ENCODE measurements around the gene TRO. TPM values are rescaled to one million over a fixed set of nuclear protein-coding genes. Genes with fewer than 3 reads are reported as not detected.

TRO gene
- total and polyA plus RNA-seq, 2 experiments from 2014 or later = 53.5 to 65.7 TPM

- H3K4me1 ChIP-seq (ENCODE audit: insufficient read depth) = no peaks in the 10 kb centered on the region
- DNase-seq (ENCODE audit: low spot score) = no peak
- H3K27me3 ChIP-seq = no peaks in the 10 kb centered on the region
- H2AFZ ChIP-seq = no peak overlapping the region
- no peak overlapping the region for H3K4me3 ChIP-seq
- H3K9me2 ChIP-seq (replicated peaks; ENCODE audit: insufficient read depth) = no peaks in the 10 kb centered on the region
- TF ChIP-seq EZH2 (IDR thresholded peaks at IDR 0.05; ENCODE audit: borderline replicate concordance) (no peak), EZH2phosphoT487 (IDR thresholded peaks at IDR 0.05; ENCODE audit: low read depth, severe bottlenecking, unreplicated experiment) (no peak), CTCF (IDR thresholded peaks at IDR 0.05; ENCODE audit: poor library complexity) (no peak)
- 74% methylated on average over 3 of the region's 3 CpGs for WGBS (ENCODE audit: low lambda C conversion rate, missing lambda C conversion rate)
- H3K4me2 ChIP-seq = no peak overlapping the region
- H3K27ac ChIP-seq = no peak overlapping the region
- H3K36me3 ChIP-seq (replicated peaks; ENCODE audit: insufficient read depth, low read depth) = no peaks in the 10 kb centered on the region
- no peaks in the 10 kb centered on the region for H4K20me1 ChIP-seq (ENCODE audit: insufficient read depth, poor library complexity, severe bottlenecking)
- H3K79me2 ChIP-seq = no peaks in the 10 kb centered on the region
- H3K9me3 ChIP-seq (ENCODE audit: low read depth) = no peaks in the 10 kb centered on the region
Observed at GRCh38 chrX:54922547-54922946, 1.9 kb downstream of the TRO start.

GRCh38 chrX:54923376-54923775 is 2.8 kb downstream of the TRO start:
- H4K20me1 ChIP-seq (ENCODE audit: insufficient read depth, poor library complexity, severe bottlenecking) = no peaks in the 10 kb centered on the region
- H3K79me2 ChIP-seq = no peaks in the 10 kb centered on the region
- H3K27ac ChIP-seq = no peak overlapping the region
- DNase-seq (ENCODE audit: low spot score) = no peak
- WGBS (ENCODE audit: low lambda C conversion rate, missing lambda C conversion rate) = 78% methylated on average over 7 of the region's 7 CpGs
- no peaks in the 10 kb centered on the region for H3K4me1 ChIP-seq (ENCODE audit: insufficient read depth)
- no peaks in the 10 kb centered on the region for H3K9me2 ChIP-seq (replicated peaks; ENCODE audit: insufficient read depth)
- H3K36me3 ChIP-seq (replicated peaks; ENCODE audit: insufficient read depth, low read depth) = no peaks in the 10 kb centered on the region
- no peaks in the 10 kb centered on the region for H3K27me3 ChIP-seq
- no peak overlapping the region for H3K4me3 ChIP-seq
- H3K4me2 ChIP-seq = no peak overlapping the region
- H3K9me3 ChIP-seq (ENCODE audit: low read depth) = no peaks in the 10 kb centered on the region
- TF ChIP-seq CTCF (IDR thresholded peaks at IDR 0.05; ENCODE audit: poor library complexity) (no peak), EZH2 (IDR thresholded peaks at IDR 0.05; ENCODE audit: borderline replicate concordance) (no peak), EZH2phosphoT487 (IDR thresholded peaks at IDR 0.05; ENCODE audit: low read depth, severe bottlenecking, unreplicated experiment) (no peak)
- H2AFZ ChIP-seq = no peak overlapping the region

- H3K9me3 ChIP-seq (ENCODE audit: low read depth) = no peaks in the 10 kb centered on the region
- H3K27me3 ChIP-seq = no peaks in the 10 kb centered on the region
- no peak overlapping the region for H2AFZ ChIP-seq
- H3K4me1 ChIP-seq (ENCODE audit: insufficient read depth) = no peaks in the 10 kb centered on the region
- H3K4me3 ChIP-seq = no peak overlapping the region
- H3K4me2 ChIP-seq = no peak overlapping the region
- WGBS (ENCODE audit: low lambda C conversion rate, missing lambda C conversion rate) = 64% methylated on average over 2 of the region's 2 CpGs
- no peaks in the 10 kb centered on the region for H3K9me2 ChIP-seq (replicated peaks; ENCODE audit: insufficient read depth)
- TF ChIP-seq EZH2phosphoT487 (IDR thresholded peaks at IDR 0.05; ENCODE audit: low read depth, severe bottlenecking, unreplicated experiment) = no peak
- no peak for TF ChIP-seq CTCF (IDR thresholded peaks at IDR 0.05; ENCODE audit: poor library complexity)
- TF ChIP-seq EZH2 (IDR thresholded peaks at IDR 0.05; ENCODE audit: borderline replicate concordance) = no peak
- no peaks in the 10 kb centered on the region for H3K79me2 ChIP-seq
- no peak for DNase-seq (ENCODE audit: low spot score)
- H3K36me3 ChIP-seq (replicated peaks; ENCODE audit: insufficient read depth, low read depth) = no peaks in the 10 kb centered on the region
- H4K20me1 ChIP-seq (ENCODE audit: insufficient read depth, poor library complexity, severe bottlenecking) = no peaks in the 10 kb centered on the region
- no peak overlapping the region for H3K27ac ChIP-seq
Observed at GRCh38 chrX:54926978-54927377, 6.4 kb downstream of the TRO start.

GRCh38 chrX:54928876-54929275 is 8.3 kb downstream of the TRO start:
- H2AFZ ChIP-seq = no peak overlapping the region
- TF ChIP-seq EZH2phosphoT487 (IDR thresholded peaks at IDR 0.05; ENCODE audit: low read depth, severe bottlenecking, unreplicated experiment) = no peak
- TF ChIP-seq CTCF (IDR thresholded peaks at IDR 0.05; ENCODE audit: poor library complexity) = no peak
- TF ChIP-seq EZH2 (IDR thresholded peaks at IDR 0.05; ENCODE audit: borderline replicate concordance) = no peak
- peak; percentile 1 for DNase-seq (ENCODE audit: low spot score)
- WGBS (ENCODE audit: low lambda C conversion rate, missing lambda C conversion rate) = 82% methylated on average over 3 of the region's 3 CpGs
- no peak overlapping the region for H3K27ac ChIP-seq
- no peaks in the 10 kb centered on the region for H3K27me3 ChIP-seq
- no peaks in the 10 kb centered on the region for H3K9me3 ChIP-seq (ENCODE audit: low read depth)
- H3K36me3 ChIP-seq (replicated peaks; ENCODE audit: insufficient read depth, low read depth) = no peaks in the 10 kb centered on the region
- H4K20me1 ChIP-seq (ENCODE audit: insufficient read depth, poor library complexity, severe bottlenecking) = no peaks in the 10 kb centered on the region
- H3K79me2 ChIP-seq = no peaks in the 10 kb centered on the region
- H3K9me2 ChIP-seq (replicated peaks; ENCODE audit: insufficient read depth) = no peaks in the 10 kb centered on the region
- H3K4me3 ChIP-seq = no peak overlapping the region
- no peaks in the 10 kb centered on the region for H3K4me1 ChIP-seq (ENCODE audit: insufficient read depth)
- no peak overlapping the region for H3K4me2 ChIP-seq
